Activated CD4-positive, alpha-beta T cell treated with anti-CD3 and anti-CD28 coated beads, Interleukin-2, amount 10 ng/mL, durations not matched to agents 24 days and 14 days (primary cell): Measurements from ENCODE around the gene ABCC12. TPM values are rescaled to one million over a fixed set of nuclear protein-coding genes. Genes with fewer than 3 reads are reported as not detected.
A peak's percentile ranks its signal among the peaks of the same experiment; 100 is the strongest.

Experiments
- DNase-seq: peaks from one replicate; pipeline ENCODE4 v3.0.0; 2022
- H3K27ac Mint-ChIP-seq: one replicate; pipeline ENCODE4 v1.8.0; 2022; ENCODE audit warnings: mild to moderate bottlenecking, mixed read lengths
- H3K27me3 Mint-ChIP-seq: one replicate; pipeline ENCODE4 v1.8.0; 2022; ENCODE audit warnings: mixed read lengths
- H3K36me3 Mint-ChIP-seq: one replicate; pipeline ENCODE4 v1.8.0; 2022; ENCODE audit warnings: low read depth, mild to moderate bottlenecking, mixed read lengths
- H3K4me1 Mint-ChIP-seq: one replicate; pipeline ENCODE4 v1.8.0; 2021; ENCODE audit warnings: mixed read lengths
- H3K4me3 Mint-ChIP-seq: one replicate; pipeline ENCODE4 v1.8.0; 2022; ENCODE audit warnings: mild to moderate bottlenecking, moderate library complexity, mixed read lengths
- H3K9me3 Mint-ChIP-seq: one replicate; pipeline ENCODE4 v1.8.0; 2021; ENCODE audit warnings: mixed read lengths
- intact Hi-C: fragments of 100-400 bp; cut with micrococcal nuclease; formaldehyde crosslinking; loops from one replicate; pipeline ENCODE4 v1.15.1; 2023
- total RNA-seq: library from RNA; stranded (reverse); gene quantifications from 2 replicates; pipeline ENCODE4 v1.2.3, GENCODE V29; 2022

ABCC12 gene
- total RNA-seq, 1 donor from 2014 or later, result not detected

- peak overlapping the region; percentile 54 for H3K4me3 Mint-ChIP-seq
- H3K4me1 Mint-ChIP-seq, result peaks cover 37% of the 10 kb centered on the region
Measured at GRCh38 chr16:48157794-48158193, 2.0 kb upstream of the ABCC12 start.

DNA sequence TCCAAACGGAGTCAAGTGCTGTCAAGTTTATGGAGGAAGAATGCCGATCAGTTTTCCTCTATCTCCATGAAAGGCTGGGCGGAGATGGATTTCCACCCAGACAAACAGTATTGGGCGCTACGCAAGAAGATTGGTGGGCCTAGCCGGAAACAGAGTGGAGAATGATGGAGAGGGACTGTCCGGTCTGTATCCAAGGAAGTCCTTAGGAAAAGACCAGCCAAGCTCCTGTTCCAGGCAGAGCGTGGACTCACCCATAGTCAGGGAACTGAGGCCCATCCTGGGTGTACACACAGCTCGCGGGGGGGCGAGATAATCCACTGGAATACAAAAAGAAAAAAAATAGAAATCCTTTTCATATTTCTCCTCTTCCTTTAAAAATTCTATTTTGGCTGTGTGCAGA is 1.5 kb upstream of the ABCC12 start:
- H3K9me3 Mint-ChIP-seq, result no peaks in the 10 kb centered on the region
- peaks cover 25% of the 10 kb centered on the region for H3K27me3 Mint-ChIP-seq
- peak overlapping the region; percentile 54 for H3K4me3 Mint-ChIP-seq

More at GRCh38 chr16:48157794-48158193, 2.0 kb upstream of the ABCC12 start:
- no peak for DNase-seq
- peak overlapping the region; percentile 91 for H3K27ac Mint-ChIP-seq
- H3K9me3 Mint-ChIP-seq, result no peaks in the 10 kb centered on the region
- H3K36me3 Mint-ChIP-seq, result peaks cover 2% of the 10 kb centered on the region
- peaks cover 25% of the 10 kb centered on the region for H3K27me3 Mint-ChIP-seq
- intact Hi-C loops, result loop anchor here (1.0 to 5.0 kb wide), 12 partner anchors 34 to 1184 kb away; partner anchors contain the start of genes DNAJA2, ITFG1 and PHKB

GRCh38 chr16:48156790-48157209 is 1.0 kb upstream of the ABCC12 start:
- Mint-ChIP-seq H3K4me3 (peak overlapping the region; percentile 32), H3K4me1 (peaks cover 32% of the 10 kb centered on the region), H3K9me3 (no peaks in the 10 kb centered on the region), H3K27ac (peak overlapping the region; percentile 68), H3K36me3 (peaks cover 2% of the 10 kb centered on the region), H3K27me3 (peaks cover 20% of the 10 kb centered on the region)
- intact Hi-C loops, result loop anchor here (2.0 to 5.0 kb wide), 5 partner anchors 54 to 1120 kb away; no protein-coding TSS in a partner anchor
- DNase-seq, result peak; percentile 95

More for the DNA sequence above, 1.5 kb upstream of the ABCC12 start:
- no peak for DNase-seq
- Mint-ChIP-seq H3K36me3 (peaks cover 2% of the 10 kb centered on the region), H3K27ac (peak overlapping the region; percentile 91), H3K4me1 (peaks cover 37% of the 10 kb centered on the region)
- intact Hi-C loops, result loop anchor here (2.0 to 5.0 kb wide), 5 partner anchors 55 to 1121 kb away; no protein-coding TSS in a partner anchor

DNA sequence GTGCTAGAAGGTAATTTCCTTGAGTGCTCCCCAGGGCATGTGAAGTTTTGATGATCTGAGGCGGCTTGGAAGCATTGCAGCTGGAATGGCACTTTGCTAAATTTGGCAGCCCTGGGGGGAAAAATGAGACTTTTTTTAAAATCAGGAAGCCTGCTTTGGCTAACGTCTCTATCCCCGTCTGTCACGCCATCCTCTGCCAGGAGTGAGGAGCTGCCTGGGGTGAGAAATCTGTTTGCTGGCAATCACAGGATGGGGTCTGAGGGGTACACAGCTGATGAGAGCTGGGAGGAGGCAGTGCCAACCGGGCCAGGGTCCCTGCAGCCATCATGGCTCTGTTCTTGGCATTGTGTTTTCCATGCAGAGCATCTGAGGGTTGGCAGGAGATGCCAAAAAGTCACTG is 2.0 kb downstream of the ABCC12 start:
- no peaks in the 10 kb centered on the region for H3K9me3 Mint-ChIP-seq
- no peak overlapping the region for H3K27ac Mint-ChIP-seq
- DNase-seq, result no peak
- intact Hi-C loops, result no loop called here
- H3K4me3 Mint-ChIP-seq, result no peak overlapping the region
- peaks cover 28% of the 10 kb centered on the region for H3K27me3 Mint-ChIP-seq
- peaks cover 24% of the 10 kb centered on the region for H3K4me1 Mint-ChIP-seq
- peaks cover 2% of the 10 kb centered on the region for H3K36me3 Mint-ChIP-seq

DNA sequence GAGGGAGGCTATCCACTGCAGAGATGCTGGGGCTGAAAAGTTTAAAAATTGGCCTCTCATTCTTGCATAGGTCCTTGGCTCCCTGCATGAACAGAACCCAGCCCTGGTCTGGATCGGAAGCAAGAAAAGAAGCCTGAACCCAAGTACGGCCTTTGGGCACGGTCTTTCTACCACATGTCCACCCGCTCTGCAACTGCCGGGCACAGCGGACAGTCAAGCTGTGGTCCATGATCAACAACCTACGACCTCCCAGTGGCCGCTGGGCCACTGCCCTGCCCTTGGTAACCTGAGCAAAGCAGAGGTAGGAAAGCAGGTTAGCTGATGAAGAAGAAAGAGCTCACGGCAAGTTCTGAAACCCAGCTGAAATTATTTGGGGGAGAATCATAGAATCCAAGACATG is 3.6 kb downstream of the ABCC12 start:
- peaks cover 28% of the 10 kb centered on the region for H3K27me3 Mint-ChIP-seq
- H3K9me3 Mint-ChIP-seq, result no peaks in the 10 kb centered on the region
- no peaks in the 10 kb centered on the region for H3K36me3 Mint-ChIP-seq
- intact Hi-C loops, result no loop called here
- H3K4me3 Mint-ChIP-seq, result no peak overlapping the region
- no peak for DNase-seq
- peaks cover 8% of the 10 kb centered on the region for H3K4me1 Mint-ChIP-seq
- no peak overlapping the region for H3K27ac Mint-ChIP-seq

- Mint-ChIP-seq H3K36me3 (no peaks in the 10 kb centered on the region), H3K4me1 (no peaks in the 10 kb centered on the region), H3K27me3 (peaks cover 27% of the 10 kb centered on the region), H3K9me3 (no peaks in the 10 kb centered on the region), H3K27ac (no peak overlapping the region), H3K4me3 (no peak overlapping the region)
- intact Hi-C loops, result no loop called here
- DNase-seq, result no peak
Measured at GRCh38 chr16:48150707-48151106, 5.1 kb downstream of the ABCC12 start.

- Mint-ChIP-seq H3K27ac (no peak overlapping the region), H3K4me3 (no peak overlapping the region), H3K9me3 (peaks cover 4% of the 10 kb centered on the region), H3K36me3 (no peaks in the 10 kb centered on the region), H3K27me3 (peaks cover 21% of the 10 kb centered on the region), H3K4me1 (no peaks in the 10 kb centered on the region)
- intact Hi-C loops, result no loop called here
- DNase-seq, result no peak
Measured at GRCh38 chr16:48146710-48147109, 9.1 kb downstream of the ABCC12 start.

DNA sequence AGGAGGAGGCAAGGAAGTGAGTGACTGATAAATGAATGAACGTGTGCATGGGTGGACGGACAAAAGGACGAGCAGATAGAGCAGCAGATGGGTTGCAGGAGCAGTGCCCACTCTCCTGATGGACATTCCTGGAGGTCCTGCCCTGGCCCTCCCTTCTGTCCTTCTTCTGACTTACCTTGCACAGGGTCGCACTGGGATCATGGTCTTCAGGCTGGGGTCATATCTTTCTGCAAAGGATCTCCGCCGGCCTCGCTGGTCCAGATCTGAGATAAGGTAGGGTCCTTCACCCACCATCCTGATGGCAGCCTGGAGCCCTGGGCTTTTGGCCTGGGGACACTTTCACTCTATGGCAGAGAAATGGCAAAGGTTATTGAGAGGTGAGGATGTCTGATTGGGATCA is 9.7 kb downstream of the ABCC12 start:
- Mint-ChIP-seq H3K9me3 (peaks cover 4% of the 10 kb centered on the region), H3K4me1 (no peaks in the 10 kb centered on the region), H3K27me3 (peaks cover 20% of the 10 kb centered on the region), H3K4me3 (no peak overlapping the region), H3K36me3 (no peaks in the 10 kb centered on the region), H3K27ac (no peak overlapping the region)
- DNase-seq, result no peak
- intact Hi-C loops, result no loop called here

DNA sequence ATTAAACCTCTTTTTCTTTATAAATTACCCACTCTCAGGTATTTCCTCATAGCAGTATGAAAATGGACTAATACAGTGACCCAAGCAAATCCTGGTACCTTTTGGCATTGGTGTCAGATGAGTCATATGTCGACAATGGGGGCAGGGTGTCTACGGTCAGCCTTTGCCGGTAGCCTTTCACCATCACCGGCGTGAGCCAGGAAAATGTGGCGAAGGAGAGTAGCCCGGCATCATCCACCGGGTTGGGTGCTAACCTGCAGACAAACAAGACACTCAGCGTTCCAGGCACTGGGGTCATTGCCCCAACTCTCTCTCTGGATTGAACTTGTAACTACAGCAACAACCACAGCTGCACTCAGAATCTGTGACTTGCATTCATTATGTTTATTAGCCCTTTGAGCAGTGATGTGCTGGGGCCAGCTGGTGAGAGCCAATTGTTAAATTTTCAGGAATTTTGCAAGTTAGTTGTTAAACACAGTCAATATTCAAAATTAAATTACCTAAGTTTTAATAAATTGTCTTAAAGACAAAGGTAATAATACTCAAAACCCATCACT is 11.9 kb downstream of the ABCC12 start:
- no peak overlapping the region for H3K4me3 Mint-ChIP-seq
- H3K27ac Mint-ChIP-seq, result no peak overlapping the region
- peaks cover 4% of the 10 kb centered on the region for H3K9me3 Mint-ChIP-seq
- intact Hi-C loops, result no loop called here
- H3K36me3 Mint-ChIP-seq, result no peaks in the 10 kb centered on the region
- H3K27me3 Mint-ChIP-seq, result peaks cover 11% of the 10 kb centered on the region
- no peak for DNase-seq
- no peaks in the 10 kb centered on the region for H3K4me1 Mint-ChIP-seq

- Mint-ChIP-seq H3K27ac (no peak overlapping the region), H3K4me3 (no peak overlapping the region), H3K36me3 (no peaks in the 10 kb centered on the region), H3K9me3 (peaks cover 4% of the 10 kb centered on the region), H3K4me1 (no peaks in the 10 kb centered on the region), H3K27me3 (peaks cover 7% of the 10 kb centered on the region)
- intact Hi-C loops, result no loop called here
- no peak for DNase-seq
Measured at GRCh38 chr16:48140821-48141220, 15.0 kb downstream of the ABCC12 start.

DNA sequence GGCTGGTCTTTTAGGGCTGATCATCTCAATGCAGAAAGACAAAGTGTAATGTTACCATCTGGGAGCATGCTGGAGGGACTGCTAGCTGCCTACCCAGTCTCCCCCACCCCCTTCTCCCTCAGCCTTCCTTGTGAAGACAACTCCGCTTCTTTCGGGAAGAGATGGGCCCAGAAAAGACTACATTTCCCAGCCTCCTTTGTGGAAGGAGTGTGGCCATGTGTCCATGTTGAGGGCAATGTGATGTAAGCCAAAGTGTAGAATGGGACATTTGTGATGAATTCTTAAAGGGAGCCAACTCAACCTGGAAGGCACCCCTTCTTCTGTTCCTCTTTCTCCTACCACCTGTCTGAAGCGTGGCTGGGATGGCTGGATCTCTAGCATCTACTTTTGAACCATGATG is 16.3 kb downstream of the ABCC12 start:
- peaks cover 2% of the 10 kb centered on the region for H3K9me3 Mint-ChIP-seq
- H3K27ac Mint-ChIP-seq, result no peak overlapping the region

GRCh38 chr16:48138543-48138942 is 17.2 kb downstream of the ABCC12 start:
- H3K27ac Mint-ChIP-seq, result no peak overlapping the region
- no peak overlapping the region for H3K4me3 Mint-ChIP-seq
- no peaks in the 10 kb centered on the region for H3K36me3 Mint-ChIP-seq
- H3K9me3 Mint-ChIP-seq, result no peaks in the 10 kb centered on the region
- peaks cover 3% of the 10 kb centered on the region for H3K27me3 Mint-ChIP-seq
- DNase-seq, result no peak
- intact Hi-C loops, result no loop called here
- H3K4me1 Mint-ChIP-seq, result no peaks in the 10 kb centered on the region

More for the DNA sequence above, 16.3 kb downstream of the ABCC12 start:
- Mint-ChIP-seq H3K27me3 (peaks cover 5% of the 10 kb centered on the region), H3K36me3 (no peaks in the 10 kb centered on the region), H3K4me1 (no peaks in the 10 kb centered on the region), H3K4me3 (no peak overlapping the region)
- intact Hi-C loops, result no loop called here
- DNase-seq, result no peak

- no peak overlapping the region for H3K27ac Mint-ChIP-seq
- H3K4me1 Mint-ChIP-seq, result no peaks in the 10 kb centered on the region
- no peak overlapping the region for H3K4me3 Mint-ChIP-seq
- H3K27me3 Mint-ChIP-seq, result peaks cover 3% of the 10 kb centered on the region
- no peaks in the 10 kb centered on the region for H3K36me3 Mint-ChIP-seq
- H3K9me3 Mint-ChIP-seq, result no peaks in the 10 kb centered on the region
- DNase-seq, result no peak
- intact Hi-C loops, result no loop called here
Measured at GRCh38 chr16:48137822-48138221, 18.0 kb downstream of the ABCC12 start.

GRCh38 chr16:48136547-48137360 is 19.0 kb downstream of the ABCC12 start:
- Mint-ChIP-seq H3K9me3 (no peaks in the 10 kb centered on the region), H3K4me1 (no peaks in the 10 kb centered on the region), H3K36me3 (no peaks in the 10 kb centered on the region), H3K27ac (no peak overlapping the region), H3K4me3 (no peak overlapping the region), H3K27me3 (peaks cover 2% of the 10 kb centered on the region)
- intact Hi-C loops, result no loop called here
- no peak for DNase-seq
